ENCODE data around the gene MAN1A1. TPM values are rescaled to one million over a fixed set of nuclear protein-coding genes. Genes with fewer than 3 reads are reported as not detected.

Gene MAN1A1
- total RNA-seq, 1 donor from 2014 or later, result 3.0 TPM

DNA sequence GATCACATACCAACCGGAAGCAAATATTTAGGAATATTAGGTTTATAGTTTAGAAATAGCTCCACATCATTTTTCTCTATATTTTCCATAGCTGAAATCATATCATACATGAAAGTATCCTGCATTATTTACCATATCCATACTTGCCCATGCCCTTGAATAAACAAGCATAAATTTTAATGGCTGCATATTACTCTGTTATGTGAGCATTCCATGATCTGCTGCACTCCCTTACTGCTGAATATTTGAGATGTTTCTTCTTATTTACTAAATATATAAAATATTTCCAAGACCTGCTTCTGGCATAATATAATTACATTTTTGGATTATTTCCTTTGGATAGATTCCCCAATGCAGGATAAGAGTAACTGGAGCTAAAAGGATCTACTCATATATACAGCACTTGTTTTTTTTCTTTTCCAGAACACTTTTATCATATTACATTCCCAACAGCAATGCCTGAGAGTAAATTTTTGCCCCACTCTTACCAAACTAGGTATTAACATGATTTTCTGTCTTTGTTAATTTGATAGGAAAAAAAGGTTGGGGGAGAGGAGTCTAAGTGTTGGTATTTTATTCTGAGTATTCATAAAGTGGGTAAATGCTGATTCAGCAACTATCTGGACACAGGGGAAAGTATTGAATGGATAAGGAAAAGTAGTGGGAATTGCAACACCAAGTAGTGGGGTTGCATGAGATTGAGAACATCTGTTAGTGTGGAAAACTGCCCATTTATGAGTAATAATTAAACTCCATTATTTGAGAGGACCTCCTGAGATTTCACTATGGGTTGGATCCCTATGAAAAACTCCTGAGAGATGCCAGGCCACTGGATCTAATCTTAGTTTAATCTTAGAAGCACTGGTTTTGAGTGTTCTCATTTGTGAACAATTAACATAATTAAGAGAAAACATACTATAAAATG lies 76.0 kb downstream of the MAN1A1 start:
- H3K9me3 Mint-ChIP-seq, result peaks cover 15% of the 10 kb centered on the region
- no peak overlapping the region for H3K27ac Mint-ChIP-seq (ENCODE audit: unreplicated experiment)
- H3K4me1 Mint-ChIP-seq, result no peaks in the 10 kb centered on the region
- no peak for TF ChIP-seq CTCF (conservative IDR thresholded peaks at IDR 0.05)
- no peak overlapping the region for H3K4me3 Mint-ChIP-seq
- peaks cover 13% of the 10 kb centered on the region for H3K36me3 Mint-ChIP-seq (ENCODE audit: low read depth)
- no peak for DNase-seq (ENCODE audit: low read depth, low spot score)
- H3K27me3 Mint-ChIP-seq (ENCODE audit: low read depth), result no peaks in the 10 kb centered on the region

DNA sequence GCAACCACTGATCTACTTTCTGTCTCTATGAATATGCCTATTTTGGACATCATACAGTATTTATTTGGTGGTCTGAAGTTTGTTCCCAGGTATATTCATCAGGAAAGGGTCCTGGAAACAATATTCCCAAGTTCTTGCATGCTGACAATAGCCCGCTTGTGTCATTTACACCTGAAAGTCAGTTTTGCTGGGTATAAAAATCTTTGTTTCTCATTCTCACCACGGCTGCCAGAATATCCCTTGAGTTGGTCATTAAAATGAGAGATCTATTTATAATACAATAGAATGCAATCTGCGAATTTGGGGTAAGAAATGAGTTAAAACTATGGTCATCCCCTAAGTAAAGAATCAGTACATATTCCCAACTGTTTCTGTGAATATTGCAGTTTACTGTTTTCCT lies 79.0 kb downstream of the MAN1A1 start:
- H3K9me3 Mint-ChIP-seq, result peaks cover 11% of the 10 kb centered on the region
- no peak overlapping the region for H3K27ac Mint-ChIP-seq (ENCODE audit: unreplicated experiment)
- no peak overlapping the region for H3K4me3 Mint-ChIP-seq
- no peaks in the 10 kb centered on the region for H3K27me3 Mint-ChIP-seq (ENCODE audit: low read depth)
- no peaks in the 10 kb centered on the region for H3K4me1 Mint-ChIP-seq
- H3K36me3 Mint-ChIP-seq (ENCODE audit: low read depth), result peaks cover 9% of the 10 kb centered on the region
- no peak for TF ChIP-seq CTCF (conservative IDR thresholded peaks at IDR 0.05)
- DNase-seq (ENCODE audit: low read depth, low spot score), result no peak

GRCh38 chr6:119269266-119270103 lies 80.1 kb downstream of the MAN1A1 start:
- Mint-ChIP-seq H3K36me3 (ENCODE audit: low read depth) (peaks cover 9% of the 10 kb centered on the region), H3K4me3 (no peak overlapping the region), H3K27ac (ENCODE audit: unreplicated experiment) (no peak overlapping the region), H3K27me3 (ENCODE audit: low read depth) (no peaks in the 10 kb centered on the region), H3K9me3 (peaks cover 11% of the 10 kb centered on the region), H3K4me1 (no peaks in the 10 kb centered on the region)
- DNase-seq (ENCODE audit: low read depth, low spot score), result no peak
- TF ChIP-seq CTCF (conservative IDR thresholded peaks at IDR 0.05), result no peak

DNA sequence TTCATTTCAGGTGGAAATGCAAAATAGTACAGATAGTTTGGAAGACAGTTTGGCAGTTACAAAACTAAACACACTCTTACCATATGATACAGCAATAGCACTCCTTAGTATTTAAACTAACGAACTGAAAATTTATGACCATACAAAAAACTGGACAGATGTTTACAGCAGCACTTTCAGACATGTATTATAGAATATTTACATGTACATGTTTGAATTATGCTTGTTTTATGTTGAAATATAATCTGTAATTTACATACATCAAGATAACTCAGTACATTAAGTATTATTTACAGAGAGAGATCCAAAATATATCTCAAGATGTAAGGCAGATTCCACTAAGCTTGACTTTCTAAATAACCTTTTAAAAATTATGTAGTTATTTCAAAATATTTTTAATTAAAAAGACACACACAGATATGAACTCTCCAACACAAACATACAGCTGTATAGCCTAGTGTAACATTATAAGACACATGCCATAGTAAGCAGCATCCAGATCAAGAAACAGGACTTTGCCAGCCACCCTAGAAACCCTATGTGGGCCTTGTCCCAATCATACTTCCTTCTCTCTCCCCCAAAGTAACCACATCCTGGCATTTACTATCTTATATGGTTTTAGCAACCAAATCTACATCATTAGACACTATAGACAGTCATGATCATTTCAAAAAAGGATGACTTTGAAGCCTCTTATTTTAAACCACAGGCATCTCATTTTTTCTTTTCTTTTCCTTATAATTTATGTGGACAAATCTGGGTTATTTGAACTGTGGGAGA lies 82.2 kb downstream of the MAN1A1 start:
- no peaks in the 10 kb centered on the region for H3K27me3 Mint-ChIP-seq (ENCODE audit: low read depth)
- TF ChIP-seq CTCF (conservative IDR thresholded peaks at IDR 0.05), result no peak
- peaks cover 9% of the 10 kb centered on the region for H3K36me3 Mint-ChIP-seq (ENCODE audit: low read depth)
- H3K4me1 Mint-ChIP-seq, result no peaks in the 10 kb centered on the region
- no peak overlapping the region for H3K27ac Mint-ChIP-seq (ENCODE audit: unreplicated experiment)
- no peak overlapping the region for H3K4me3 Mint-ChIP-seq
- DNase-seq (ENCODE audit: low read depth, low spot score), result no peak
- H3K9me3 Mint-ChIP-seq, result peaks cover 11% of the 10 kb centered on the region

DNA sequence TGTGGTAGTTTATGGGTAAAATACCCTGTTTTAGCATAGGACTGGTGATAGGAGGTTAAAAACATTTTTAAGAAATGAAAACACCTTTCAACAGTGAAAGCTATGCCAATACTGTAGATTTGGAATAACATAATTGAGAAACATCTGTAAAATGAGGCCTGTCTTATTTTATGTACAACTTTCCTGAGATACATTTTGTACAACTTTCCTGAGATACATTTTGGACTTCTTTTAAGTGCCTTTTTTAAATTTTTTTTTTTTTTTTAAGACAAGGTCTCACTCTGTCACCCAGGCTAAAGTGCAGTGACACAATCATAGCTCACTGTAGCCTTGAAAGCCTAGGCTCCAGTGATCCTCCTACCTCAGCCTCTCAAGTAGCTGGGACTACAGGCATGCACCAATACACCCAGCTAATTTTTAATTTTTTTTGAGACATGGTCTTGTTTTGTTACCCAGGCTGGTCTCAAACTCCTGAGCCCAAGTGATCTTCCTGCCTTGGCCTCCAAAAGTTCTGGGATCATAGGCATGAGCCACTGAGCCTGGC lies 84.6 kb downstream of the MAN1A1 start:
- H3K27me3 Mint-ChIP-seq (ENCODE audit: low read depth), result no peaks in the 10 kb centered on the region
- no peak for DNase-seq (ENCODE audit: low read depth, low spot score)
- no peak overlapping the region for H3K27ac Mint-ChIP-seq (ENCODE audit: unreplicated experiment)
- H3K4me1 Mint-ChIP-seq, result no peaks in the 10 kb centered on the region
- peaks cover 2% of the 10 kb centered on the region for H3K36me3 Mint-ChIP-seq (ENCODE audit: low read depth)
- H3K4me3 Mint-ChIP-seq, result no peak overlapping the region
- no peak for TF ChIP-seq CTCF (conservative IDR thresholded peaks at IDR 0.05)
- H3K9me3 Mint-ChIP-seq, result peaks cover under 1% of the 10 kb centered on the region

Measured in neural crest cell (in vitro differentiated cells).